ENCODE results near the gene TBC1D22A. TPM values are rescaled to one million over a fixed set of nuclear protein-coding genes. Genes with fewer than 3 reads are reported as not detected.

Gene TBC1D22A
- total RNA-seq, 3 donors from 2014 or later: 19.0 to 23.6 (median 23.6) TPM

GRCh38 chr22:47175151-47176025, 412.9 kb downstream of the TBC1D22A start:
- H3K4me1 ChIP-seq: no peaks in the 10 kb centered on the region
- no peaks in the 10 kb centered on the region for H3K27me3 ChIP-seq
- no peak overlapping the region for H3K4me3 ChIP-seq
- TF ChIP-seq POLR2AphosphoS5 (IDR thresholded peaks at IDR 0.05) (no peak), CTCF (IDR thresholded peaks at IDR 0.05) (no peak), POLR2A (IDR thresholded peaks at IDR 0.05) (no peak)
- intact Hi-C loops (cut with DNase I; ENCODE audit: low total_unique reads): no loop called here
- H3K36me3 ChIP-seq: no peaks in the 10 kb centered on the region
- peaks cover 0 to 12% of the 10 kb centered on the region in 2 donors for H3K9me3 ChIP-seq
- no peak overlapping the region for H3K27ac ChIP-seq
- DNase-seq (ENCODE audit: low spot score in 2 of 2): peak in 1 of 2 donors; percentile 47

GRCh38 chr22:47176026-47176389, 413.6 kb downstream of the TBC1D22A start:
- Histone ChIP-seq H3K4me1 (no peaks in the 10 kb centered on the region), H3K9me3 (peaks cover 0 to 12% of the 10 kb centered on the region in 2 donors), H3K27me3 (no peaks in the 10 kb centered on the region), H3K27ac (no peak overlapping the region), H3K4me3 (no peak overlapping the region), H3K36me3 (no peaks in the 10 kb centered on the region)
- TF ChIP-seq POLR2AphosphoS5 (IDR thresholded peaks at IDR 0.05) (no peak), POLR2A (IDR thresholded peaks at IDR 0.05) (no peak), CTCF (IDR thresholded peaks at IDR 0.05) (no peak)
- intact Hi-C loops (cut with DNase I; ENCODE audit: low total_unique reads): no loop called here
- DNase-seq (ENCODE audit: low spot score in 2 of 2): peak in 1 of 2 donors; percentile 38

- TF ChIP-seq POLR2AphosphoS5 (IDR thresholded peaks at IDR 0.05): no peak
- no peak for TF ChIP-seq CTCF (IDR thresholded peaks at IDR 0.05)
- TF ChIP-seq POLR2A (IDR thresholded peaks at IDR 0.05): no peak
- Histone ChIP-seq H3K27ac (no peak overlapping the region), H3K36me3 (no peaks in the 10 kb centered on the region), H3K9me3 (peaks cover 0 to 12% of the 10 kb centered on the region in 2 donors), H3K27me3 (no peaks in the 10 kb centered on the region), H3K4me3 (no peak overlapping the region), H3K4me1 (no peaks in the 10 kb centered on the region)
- intact Hi-C loops (cut with DNase I; ENCODE audit: low total_unique reads): no loop called here
- peak in 1 of 2 donors; percentile 35 for DNase-seq (ENCODE audit: low spot score in 2 of 2)
These were observed 414.3 kb downstream of the TBC1D22A start for GRCh38 chr22:47176573-47177333.

GRCh38 chr22:47177334-47177815, 414.9 kb downstream of the TBC1D22A start:
- TF ChIP-seq POLR2A (IDR thresholded peaks at IDR 0.05): no peak
- no peak for TF ChIP-seq POLR2AphosphoS5 (IDR thresholded peaks at IDR 0.05)
- no peak for TF ChIP-seq CTCF (IDR thresholded peaks at IDR 0.05)
- Histone ChIP-seq H3K4me1 (no peaks in the 10 kb centered on the region), H3K9me3 (peaks cover 0 to 12% of the 10 kb centered on the region in 2 donors), H3K4me3 (no peak overlapping the region), H3K27ac (no peak overlapping the region), H3K27me3 (no peaks in the 10 kb centered on the region), H3K36me3 (no peaks in the 10 kb centered on the region)
- peak in 1 of 2 donors; percentile 41 for DNase-seq (ENCODE audit: low spot score in 2 of 2)
- intact Hi-C loops (cut with DNase I; ENCODE audit: low total_unique reads): no loop called here
